NOMO-1 (cell line): Measurements from ENCODE around the gene STPG4.
A peak's percentile ranks its signal among the peaks of the same experiment; 100 is the strongest.
"Not testable (repeated sequence)": the region's sequence is repeated elsewhere in the genome, so short reads cannot be mapped to it uniquely, and the experiment has no call there.

Source experiments
- DNase-seq, 2 experiments: peaks; one replicate each; lab custom pipeline; 2025; ENCODE audit not compliant: unreplicated experiment in 2 of 2; lab: John Stamatoyannopoulos, UW

STPG4 gene

GRCh38 chr2:47173986-47174732, 19.1 kb upstream of the STPG4 start:
- peak in 1 of 2 experiments; percentile 8 for DNase-seq

- DNase-seq: no peak
Observed at GRCh38 chr2:47172922-47173695, 18.0 kb upstream of the STPG4 start.

GRCh38 chr2:47172156-47172921, 17.2 kb upstream of the STPG4 start:
- no peak for DNase-seq

GRCh38 chr2:47169784-47170183, 14.7 kb upstream of the STPG4 start:
- DNase-seq: no peak

- DNase-seq: not testable (repeated sequence)
Observed at GRCh38 chr2:47168895-47169294, 13.8 kb upstream of the STPG4 start.

- no peak for DNase-seq
Observed at GRCh38 chr2:47167149-47167548, 12.0 kb upstream of the STPG4 start.

- DNase-seq: no peak
Observed at GRCh38 chr2:47165001-47165555, 10.0 kb upstream of the STPG4 start.

GRCh38 chr2:47162780-47163179, 7.7 kb upstream of the STPG4 start:
- DNase-seq: no peak

GRCh38 chr2:47161475-47161874, 6.4 kb upstream of the STPG4 start:
- DNase-seq: no peak

- DNase-seq: no peak
Observed at GRCh38 chr2:47160660-47161059, 5.6 kb upstream of the STPG4 start.

GRCh38 chr2:47160211-47160610, 5.1 kb upstream of the STPG4 start:
- no peak for DNase-seq

- no peak for DNase-seq
Observed at GRCh38 chr2:47159627-47160026, 4.5 kb upstream of the STPG4 start.

GRCh38 chr2:47158576-47158975, 3.5 kb upstream of the STPG4 start:
- DNase-seq: no peak

GRCh38 chr2:47152803-47153202, 2.3 kb downstream of the STPG4 start:
- peak in 1 of 2 experiments; percentile 8 for DNase-seq

- DNase-seq: no peak
Observed at GRCh38 chr2:47150175-47150574, 4.9 kb downstream of the STPG4 start.

- no peak for DNase-seq
Observed at GRCh38 chr2:47147021-47147420, 8.1 kb downstream of the STPG4 start.

GRCh38 chr2:47145466-47145865, 9.6 kb downstream of the STPG4 start:
- DNase-seq: no peak

- DNase-seq: no peak
Observed at GRCh38 chr2:47141520-47141919, 13.6 kb downstream of the STPG4 start.

- DNase-seq: no peak
Observed at GRCh38 chr2:47134386-47135090, 20.6 kb downstream of the STPG4 start.

- DNase-seq: no peak
Observed at GRCh38 chr2:47133046-47133445, 22.1 kb downstream of the STPG4 start.
